GM19455 (cell line): ENCODE data around the gene ALDH3B2.
"Not testable (repeated sequence)": the region's sequence is repeated elsewhere in the genome, so short reads cannot be mapped to it uniquely, and the experiment has no call there.

Experiments
- ATAC-seq: cut with Tn5 transposase; IDR thresholded peaks from one replicate; pipeline ENCODE4 v1.9.1; 2021; ENCODE audit not compliant: unreplicated experiment

The ALDH3B2 gene

DNA sequence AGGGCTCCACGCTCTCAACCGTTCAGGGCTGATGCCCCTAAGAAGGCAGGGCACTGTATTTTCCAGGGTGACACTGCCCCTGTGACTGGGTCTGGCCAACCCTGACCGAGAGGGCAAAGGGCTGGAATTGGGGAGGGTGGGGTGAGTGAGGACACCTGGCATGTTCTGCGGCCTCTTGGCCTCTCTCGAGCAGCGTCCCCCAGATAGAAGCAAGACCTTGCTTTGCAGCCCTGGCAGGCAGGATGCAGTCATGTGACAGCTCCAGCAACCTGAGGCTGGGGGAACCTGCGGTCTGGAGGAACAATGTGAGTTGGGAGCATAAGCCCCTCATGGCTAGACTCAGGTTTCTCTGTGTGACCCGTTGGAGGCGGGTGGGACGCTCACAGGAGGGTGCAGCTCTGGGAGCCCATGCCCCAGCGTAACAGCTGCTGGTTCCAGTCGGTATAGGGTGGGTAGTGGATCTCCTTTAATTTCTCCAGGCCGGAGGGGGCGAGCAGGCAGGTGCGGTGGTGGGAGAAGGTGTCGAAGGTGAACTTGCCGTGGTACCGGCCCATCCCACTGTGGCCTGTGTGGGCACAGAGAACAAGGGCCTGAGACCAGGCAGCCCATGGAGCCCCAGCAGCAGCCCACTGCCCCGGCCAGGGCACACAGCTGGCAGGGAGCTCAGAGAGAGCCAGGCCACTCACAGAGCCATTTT, 11.4 kb downstream of the ALDH3B2 start:
- no peak for ATAC-seq

- no peak for ATAC-seq
Measured at GRCh38 chr11:67662142-67662834, 12.1 kb downstream of the ALDH3B2 start.

- not testable (repeated sequence) for ATAC-seq
Measured at GRCh38 chr11:67660752-67661151, 13.7 kb downstream of the ALDH3B2 start.

DNA sequence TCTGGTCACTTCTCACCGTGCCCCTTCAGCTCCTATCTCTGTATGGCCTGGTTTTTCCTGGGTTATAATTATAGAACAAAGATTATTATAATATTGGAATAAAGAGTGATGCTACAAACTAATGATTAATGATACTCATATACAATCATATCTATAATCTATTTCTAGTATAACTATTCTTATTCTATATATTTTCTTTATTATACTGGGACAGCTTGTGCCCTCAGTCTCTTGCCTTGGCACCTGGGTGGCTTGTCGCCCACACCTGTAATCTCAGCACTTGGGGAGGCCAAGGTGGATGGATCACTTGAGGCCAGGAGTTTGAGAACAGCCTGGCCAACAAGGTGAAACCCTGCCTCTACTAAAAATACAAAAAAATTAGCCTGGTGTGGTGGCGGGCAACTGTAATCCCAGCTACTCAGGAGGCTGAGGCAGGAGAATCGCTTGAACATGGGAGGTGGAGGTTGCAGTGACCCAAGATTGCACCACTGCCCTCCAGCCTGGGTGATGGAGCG, 14.7 kb downstream of the ALDH3B2 start:
- not testable (repeated sequence) for ATAC-seq

GRCh38 chr11:67657300-67657699, 17.1 kb downstream of the ALDH3B2 start:
- no peak for ATAC-seq

DNA sequence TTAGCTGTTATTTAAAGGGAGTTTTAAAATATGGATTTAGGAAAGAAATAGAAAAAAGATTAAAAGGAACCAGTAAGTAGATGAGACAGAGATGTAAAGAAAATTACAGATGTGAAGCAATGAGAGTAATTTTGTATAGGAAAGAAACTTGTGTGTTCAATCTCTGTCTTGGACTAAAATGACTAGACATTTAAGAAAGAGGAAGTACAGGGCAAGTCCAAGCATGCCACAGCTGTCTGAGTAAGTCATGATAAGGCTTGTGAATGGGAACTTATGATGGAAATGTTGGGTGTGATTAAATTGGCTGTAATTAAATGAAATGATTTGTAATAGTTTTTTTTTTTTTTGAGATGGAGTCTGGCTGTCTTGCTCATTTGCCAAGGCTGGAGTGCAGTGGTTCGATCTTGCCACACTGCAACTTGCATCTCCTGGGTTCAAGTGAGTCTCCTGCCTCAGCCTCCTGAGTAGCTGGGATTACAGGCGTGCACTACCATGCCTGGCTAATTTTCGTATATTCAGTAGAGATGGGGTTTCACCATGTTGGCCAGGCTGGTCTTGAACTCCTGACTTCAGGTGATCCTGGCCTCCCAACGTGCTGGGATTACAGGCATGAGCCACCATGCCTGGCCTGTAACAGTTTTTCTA, 18.0 kb downstream of the ALDH3B2 start:
- no peak for ATAC-seq

GRCh38 chr11:67654225-67654624, 20.2 kb downstream of the ALDH3B2 start:
- ATAC-seq, result no peak

DNA sequence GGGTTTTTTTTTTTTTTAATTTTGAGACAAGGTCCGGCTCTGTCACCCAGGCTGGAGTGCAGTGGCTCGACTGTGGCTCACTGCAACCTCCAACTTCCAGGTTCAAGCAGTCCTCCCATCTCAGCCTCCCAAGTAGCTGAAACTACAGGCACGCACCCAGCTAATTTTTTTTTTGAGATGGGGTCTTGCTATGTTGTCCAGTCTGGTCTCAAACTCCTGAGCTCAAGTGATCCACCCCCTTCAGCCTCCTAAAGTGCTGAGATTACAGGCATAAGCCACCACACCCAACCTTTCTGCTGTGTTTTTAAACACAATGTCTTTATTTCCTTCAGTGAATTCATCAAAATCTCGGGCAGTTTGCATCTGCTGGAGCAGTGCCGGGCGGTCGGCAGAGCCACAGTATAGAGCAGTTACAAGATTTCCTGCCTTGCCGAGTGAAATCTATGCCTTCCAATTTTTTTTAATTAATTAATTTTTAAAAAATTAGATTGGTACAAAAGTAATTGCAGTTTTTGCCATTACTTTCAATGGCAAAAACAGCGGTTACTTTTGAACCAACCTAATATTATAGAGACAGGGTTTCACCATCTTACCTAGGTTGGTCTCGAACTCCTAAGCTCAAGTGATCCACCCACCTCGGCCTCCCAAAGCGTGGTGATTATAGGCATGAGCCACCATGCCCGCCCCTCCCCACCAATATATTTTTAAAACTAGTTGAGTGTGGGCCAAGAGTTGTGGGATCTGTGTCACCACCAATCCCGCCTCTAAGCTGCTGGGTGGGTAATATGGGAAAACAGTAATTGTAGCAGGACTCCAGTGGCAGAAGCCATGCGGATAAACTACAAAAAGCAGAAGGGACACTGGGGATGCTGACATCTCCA, 21.2 kb downstream of the ALDH3B2 start:
- no peak for ATAC-seq

- ATAC-seq, result no peak
Measured at GRCh38 chr11:67651976-67652781, 22.2 kb downstream of the ALDH3B2 start.

DNA sequence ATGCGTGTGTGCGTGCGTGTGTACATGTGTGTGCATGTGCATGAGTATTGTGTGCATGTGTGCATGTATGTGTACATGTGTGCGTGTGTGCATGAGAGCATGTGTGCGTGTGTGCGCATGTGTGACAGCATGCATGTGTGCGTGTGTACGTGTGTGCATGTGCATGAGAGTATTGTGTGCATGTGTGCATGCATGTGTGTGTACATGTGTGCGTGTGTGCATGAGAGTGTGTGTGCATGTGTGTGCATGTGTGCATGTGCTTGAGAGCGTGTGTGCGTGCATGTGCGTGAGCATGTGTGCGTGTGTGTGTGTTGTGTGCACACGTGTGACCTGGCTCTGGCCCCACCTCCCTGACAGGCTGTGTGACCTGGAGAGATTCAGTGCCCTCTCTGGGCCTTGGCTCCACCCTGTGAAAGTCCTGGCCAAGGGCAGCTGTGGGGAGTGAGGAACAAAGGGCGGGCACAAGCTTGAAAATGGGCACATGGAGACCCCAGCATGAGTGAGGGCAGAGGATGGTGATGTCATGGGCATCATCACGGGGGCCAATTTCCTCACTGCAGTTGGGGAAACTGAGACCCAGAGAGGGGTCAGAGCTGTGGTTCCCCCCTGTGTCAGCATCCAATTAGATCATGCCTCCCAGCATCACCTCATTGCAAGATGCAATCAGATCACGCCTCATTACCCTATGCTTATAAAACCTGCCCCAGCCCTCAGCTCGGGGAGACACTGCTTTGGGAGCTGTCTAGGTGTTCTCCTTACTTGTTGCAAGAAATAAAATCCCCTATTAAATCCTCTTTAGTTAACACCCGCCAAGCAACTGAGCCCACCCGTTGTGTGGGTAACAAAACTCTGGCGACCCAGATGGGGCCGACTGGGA, 24.6 kb downstream of the ALDH3B2 start:
- ATAC-seq, result no peak

GRCh38 chr11:67648796-67649613, 25.4 kb downstream of the ALDH3B2 start:
- ATAC-seq, result no peak

DNA sequence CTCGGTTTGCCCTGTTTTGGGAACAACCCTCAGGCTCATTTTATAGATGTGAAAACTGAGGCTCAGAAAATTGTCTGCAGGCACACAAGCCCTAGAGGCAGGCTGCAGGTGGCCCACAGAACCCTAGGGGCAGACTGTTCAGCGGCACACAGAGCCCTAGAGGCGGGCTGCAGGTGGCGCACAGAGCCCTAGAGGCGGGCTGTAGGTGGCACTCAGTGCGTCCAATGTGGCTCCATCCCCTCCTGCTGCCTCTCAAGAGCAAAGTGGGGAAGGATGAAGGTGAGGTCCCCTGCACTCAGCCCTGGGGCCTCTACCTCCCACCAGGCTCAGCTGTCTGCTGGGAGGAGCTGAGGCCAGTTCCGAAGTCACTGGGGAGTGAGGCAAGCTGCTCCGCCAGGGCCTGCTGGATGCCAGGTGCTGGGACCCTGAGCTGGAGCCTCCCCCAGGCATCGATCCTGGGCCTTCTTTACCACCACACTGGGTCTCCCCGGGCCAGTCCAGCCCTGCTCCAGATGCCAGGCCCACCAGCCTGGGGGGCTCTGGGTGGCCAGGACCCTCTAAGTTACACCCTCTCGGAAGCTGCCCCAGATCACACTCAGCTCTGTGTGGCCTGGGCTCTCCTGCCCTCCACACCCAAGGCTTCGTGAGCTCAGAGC, 26.2 kb downstream of the ALDH3B2 start:
- ATAC-seq, result peak; percentile 52

DNA sequence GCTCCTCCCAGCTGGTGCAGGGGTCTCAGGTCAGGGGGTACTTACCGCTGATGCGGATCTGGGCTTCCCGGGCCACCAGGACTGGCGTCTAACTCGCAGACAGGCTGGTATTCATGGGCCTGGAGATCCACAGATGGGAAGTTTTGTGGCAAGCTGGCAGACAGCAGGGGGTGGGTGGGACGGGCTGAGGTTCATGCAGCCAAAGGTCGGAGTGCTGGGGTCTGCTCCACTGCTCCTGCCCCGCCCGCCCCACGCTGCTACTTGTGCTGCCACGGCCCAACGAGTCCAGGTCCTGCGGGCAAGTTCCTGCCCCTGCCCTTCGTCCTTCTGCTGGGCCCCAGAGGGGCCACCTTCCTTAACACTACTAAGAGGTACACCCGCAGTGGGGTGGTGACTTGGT, 27.0 kb downstream of the ALDH3B2 start:
- ATAC-seq, result no peak

GRCh38 chr11:67646535-67647336, 27.7 kb downstream of the ALDH3B2 start:
- ATAC-seq, result no peak

GRCh38 chr11:67645521-67646461, 28.6 kb downstream of the ALDH3B2 start:
- ATAC-seq, result no peak
